Nephron progenitor cell (in vitro differentiated cells): Measurements from ENCODE around the gene SPATS2L.

ENCODE experiments used
- DNase-seq: peaks from one replicate; pipeline ENCODE4 v3.0.0; 2021
- H3K27ac Mint-ChIP-seq: 2 replicates; pipeline ENCODE4 v1.8.0; 2021; ENCODE audit warnings: mild to moderate bottlenecking, moderate library complexity, mixed read lengths
- H3K27me3 Mint-ChIP-seq: 2 replicates; pipeline ENCODE4 v1.8.0; 2021; ENCODE audit warnings: mild to moderate bottlenecking, low read depth, mixed read lengths; ENCODE audit not compliant: poor library complexity
- H3K36me3 Mint-ChIP-seq: 2 replicates; pipeline ENCODE4 v1.8.0; 2021; ENCODE audit warnings: low read depth, mixed read lengths
- H3K4me1 Mint-ChIP-seq: 2 replicates; pipeline ENCODE4 v1.8.0; 2021; ENCODE audit warnings: mixed read lengths
- H3K4me3 Mint-ChIP-seq: 2 replicates; pipeline ENCODE4 v1.8.0; 2021; ENCODE audit warnings: mild to moderate bottlenecking, moderate library complexity, mixed read lengths
- H3K9me3 Mint-ChIP-seq: 2 replicates; pipeline ENCODE4 v1.8.0; 2021; ENCODE audit warnings: mild to moderate bottlenecking, moderate library complexity, mixed read lengths
- TF ChIP-seq, protein P1 (sequence below): fragments of 200-600 bp; sonication (generic); IDR thresholded peaks from 2 replicates; pipeline ENCODE4 v1.5.0; 2021; ENCODE audit warnings: antibody characterized with exemption

Gene SPATS2L

DNA sequence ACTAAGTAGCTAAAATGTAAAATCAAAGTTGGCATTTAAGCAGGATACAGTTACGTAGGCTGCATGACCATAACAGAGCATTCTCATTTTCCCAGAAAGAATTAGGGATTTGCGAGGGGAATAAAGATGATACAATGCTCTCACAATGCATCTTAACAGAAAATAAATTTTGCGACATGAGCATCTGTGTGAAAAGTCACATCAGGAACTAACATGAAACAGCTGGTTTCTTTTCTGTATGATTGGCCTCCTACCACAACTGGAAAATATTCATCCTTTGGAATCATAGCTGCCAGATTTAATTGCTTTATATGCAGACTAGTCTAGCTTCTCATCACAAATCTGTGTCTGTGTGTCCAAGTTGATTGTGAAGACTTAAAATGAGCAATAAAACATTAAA is 137.4 kb downstream of the SPATS2L start:
- no peaks in the 10 kb centered on the region for H3K4me1 Mint-ChIP-seq

GRCh38 chr2:200444530-200444929 is 138.0 kb downstream of the SPATS2L start:
- Mint-ChIP-seq H3K27ac (no peak overlapping the region), H3K9me3 (no peaks in the 10 kb centered on the region), H3K27me3 (no peaks in the 10 kb centered on the region), H3K4me3 (no peak overlapping the region), H3K36me3 (peaks cover 26% of the 10 kb centered on the region), H3K4me1 (no peaks in the 10 kb centered on the region)
- DNase-seq, result no peak
- TF ChIP-seq, protein P1, sequence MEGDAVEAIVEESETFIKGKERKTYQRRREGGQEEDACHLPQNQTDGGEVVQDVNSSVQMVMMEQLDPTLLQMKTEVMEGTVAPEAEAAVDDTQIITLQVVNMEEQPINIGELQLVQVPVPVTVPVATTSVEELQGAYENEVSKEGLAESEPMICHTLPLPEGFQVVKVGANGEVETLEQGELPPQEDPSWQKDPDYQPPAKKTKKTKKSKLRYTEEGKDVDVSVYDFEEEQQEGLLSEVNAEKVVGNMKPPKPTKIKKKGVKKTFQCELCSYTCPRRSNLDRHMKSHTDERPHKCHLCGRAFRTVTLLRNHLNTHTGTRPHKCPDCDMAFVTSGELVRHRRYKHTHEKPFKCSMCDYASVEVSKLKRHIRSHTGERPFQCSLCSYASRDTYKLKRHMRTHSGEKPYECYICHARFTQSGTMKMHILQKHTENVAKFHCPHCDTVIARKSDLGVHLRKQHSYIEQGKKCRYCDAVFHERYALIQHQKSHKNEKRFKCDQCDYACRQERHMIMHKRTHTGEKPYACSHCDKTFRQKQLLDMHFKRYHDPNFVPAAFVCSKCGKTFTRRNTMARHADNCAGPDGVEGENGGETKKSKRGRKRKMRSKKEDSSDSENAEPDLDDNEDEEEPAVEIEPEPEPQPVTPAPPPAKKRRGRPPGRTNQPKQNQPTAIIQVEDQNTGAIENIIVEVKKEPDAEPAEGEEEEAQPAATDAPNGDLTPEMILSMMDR, result no peak

More for the DNA sequence above, 137.4 kb downstream of the SPATS2L start:
- Mint-ChIP-seq H3K4me3 (no peak overlapping the region), H3K27me3 (no peaks in the 10 kb centered on the region), H3K36me3 (peaks cover 26% of the 10 kb centered on the region), H3K27ac (no peak overlapping the region), H3K9me3 (no peaks in the 10 kb centered on the region)
- no peak for DNase-seq
- TF ChIP-seq, protein P1, result no peak

- TF ChIP-seq, protein P1, result no peak
- H3K9me3 Mint-ChIP-seq, result no peaks in the 10 kb centered on the region
- H3K27ac Mint-ChIP-seq, result no peak overlapping the region
- H3K27me3 Mint-ChIP-seq, result peaks cover 1% of the 10 kb centered on the region
- peaks cover 20% of the 10 kb centered on the region for H3K36me3 Mint-ChIP-seq
- H3K4me1 Mint-ChIP-seq, result no peaks in the 10 kb centered on the region
- H3K4me3 Mint-ChIP-seq, result no peak overlapping the region
- no peak for DNase-seq
Measured at GRCh38 chr2:200445284-200445683, 138.8 kb downstream of the SPATS2L start.

DNA sequence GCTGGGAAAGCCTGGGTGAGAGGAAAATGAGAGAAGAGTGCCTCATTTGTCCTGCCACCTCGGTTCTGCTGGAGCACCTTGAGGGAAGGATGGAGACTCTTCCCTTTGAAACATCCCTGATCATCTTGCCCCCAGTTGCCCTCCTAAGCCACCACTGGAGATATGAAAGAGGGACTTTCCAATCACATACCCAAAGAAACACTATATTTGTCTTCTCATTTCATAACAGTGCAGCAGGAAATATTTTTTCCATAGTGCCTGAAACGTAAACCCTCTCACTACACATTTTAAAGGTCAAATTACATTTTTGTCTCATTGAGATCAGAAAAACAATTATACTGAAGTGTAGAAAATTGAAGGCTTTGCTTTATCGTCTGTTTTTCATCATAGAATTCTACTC is 140.1 kb downstream of the SPATS2L start:
- Mint-ChIP-seq H3K27ac (no peak overlapping the region), H3K4me3 (no peak overlapping the region), H3K9me3 (no peaks in the 10 kb centered on the region), H3K27me3 (peaks cover 4% of the 10 kb centered on the region), H3K4me1 (no peaks in the 10 kb centered on the region), H3K36me3 (peaks cover 21% of the 10 kb centered on the region)
- TF ChIP-seq, protein P1, result no peak
- no peak for DNase-seq

DNA sequence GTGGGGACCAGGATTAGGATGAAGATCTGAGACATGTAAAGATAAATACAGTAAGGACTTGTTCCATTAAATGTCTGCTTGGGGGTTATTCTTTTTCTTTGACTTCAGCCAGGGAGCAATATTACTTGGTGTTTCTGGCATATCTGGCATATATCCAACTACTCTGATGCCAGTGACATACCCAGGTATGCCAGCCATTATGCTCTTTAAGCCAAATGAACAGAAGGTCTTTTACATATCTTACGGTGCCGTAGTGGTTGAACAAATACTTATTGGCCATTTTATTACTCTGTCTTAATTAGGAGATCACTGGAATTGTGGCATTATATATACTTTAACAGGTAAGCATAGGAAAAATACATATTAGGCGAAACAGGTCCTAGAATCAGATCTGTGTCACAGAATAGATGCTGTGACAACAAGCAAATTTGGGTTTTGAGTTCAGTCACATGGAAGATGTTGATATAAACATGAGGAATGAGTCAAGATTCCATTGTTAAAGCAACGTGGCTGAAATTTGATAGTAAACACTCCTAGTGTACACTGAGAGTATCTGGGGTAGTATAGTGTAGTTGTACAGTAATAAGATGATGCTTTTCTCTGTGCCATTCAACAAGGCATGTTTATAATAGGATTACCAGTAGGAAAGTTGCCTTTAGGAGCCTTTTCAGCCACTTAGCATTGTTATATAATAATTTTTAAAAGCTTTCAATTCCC is 140.8 kb downstream of the SPATS2L start:
- TF ChIP-seq, protein P1, result no peak
- no peak for DNase-seq
- Mint-ChIP-seq H3K4me1 (no peaks in the 10 kb centered on the region), H3K27ac (no peak overlapping the region), H3K4me3 (no peak overlapping the region), H3K9me3 (no peaks in the 10 kb centered on the region), H3K27me3 (peaks cover 4% of the 10 kb centered on the region), H3K36me3 (peaks cover 20% of the 10 kb centered on the region)

- peaks cover 6% of the 10 kb centered on the region for H3K27me3 Mint-ChIP-seq
- DNase-seq, result no peak
- TF ChIP-seq, protein P1, result no peak
- no peaks in the 10 kb centered on the region for H3K9me3 Mint-ChIP-seq
- no peak overlapping the region for H3K27ac Mint-ChIP-seq
- no peaks in the 10 kb centered on the region for H3K4me1 Mint-ChIP-seq
- H3K4me3 Mint-ChIP-seq, result no peak overlapping the region
- H3K36me3 Mint-ChIP-seq, result peaks cover 20% of the 10 kb centered on the region
Measured at GRCh38 chr2:200448455-200448854, 142.0 kb downstream of the SPATS2L start.
